Lower lobe of right lung (tissue), 2 donors: ENCODE measurements around the gene ACOT7. TPM values are rescaled to one million over a fixed set of nuclear protein-coding genes. Genes with fewer than 3 reads are reported as not detected.

Experiments
- ATAC-seq, 2 donors: fragments of 200-7000 bp; cut with Tn5 transposase; one replicate each; pipeline ENCODE4 v1.9.1; 2020 to 2022; ENCODE audit warnings: mild to moderate bottlenecking in 2 of 2, moderate library complexity in 2 of 2
- DNase-seq: peaks from one replicate; pipeline ENCODE4 v3.0.0-alpha.2; 2020
- H3K27ac ChIP-seq: fragments of 200-600 bp; one replicate; pipeline ENCODE4 v1.8.0; 2022
- H3K27me3 ChIP-seq: fragments of 200-600 bp; one replicate; pipeline ENCODE4 v1.8.0; 2022; ENCODE audit warnings: low read depth
- H3K36me3 ChIP-seq: fragments of 200-600 bp; one replicate; pipeline ENCODE4 v1.8.0; 2022; ENCODE audit warnings: mild to moderate bottlenecking
- H3K4me1 ChIP-seq: fragments of 200-600 bp; one replicate; pipeline ENCODE4 v1.8.0; 2022
- H3K4me3 ChIP-seq: fragments of 200-600 bp; one replicate; pipeline ENCODE4 v1.8.0; 2022; ENCODE audit warnings: mild to moderate bottlenecking
- H3K9me3 ChIP-seq: fragments of 200-600 bp; one replicate; pipeline ENCODE4 v1.8.0; 2022
- CTCF ChIP-seq: fragments of 200-600 bp; IDR thresholded peaks from one replicate; pipeline ENCODE4 v1.8.0; 2022; ENCODE audit warnings: antibody characterized with exemption, mild to moderate bottlenecking
- intact Hi-C: fragments of 100-400 bp; cut with DNase I; formaldehyde crosslinking; loops from one replicate; pipeline ENCODE4 v1.11.0; 2022
- total RNA-seq: library from RNA; stranded (reverse); fragmentation: NEBNext Ultra II Directional; extraction: Animal tissue kit (Norgen Biotek cat#: 25700); gene quantifications from one replicate; pipeline ENCODE4 v1.2.1, GENCODE V29; 2021
- donor health status: DM: no; HTN: yes; CAD: no; lungs with severe emphysema.

Gene ACOT7
- total RNA-seq, 1 donor from 2014 or later: 28.5 TPM

GRCh38 chr1:6328696-6329095, 64.9 kb downstream of the ACOT7 start:
- Histone ChIP-seq H3K27me3 (no peaks in the 10 kb centered on the region), H3K36me3 (peaks cover 4% of the 10 kb centered on the region), H3K4me1 (no peaks in the 10 kb centered on the region), H3K9me3 (no peaks in the 10 kb centered on the region), H3K27ac (no peak overlapping the region), H3K4me3 (no peak overlapping the region)
- no peak for TF ChIP-seq CTCF
- ATAC-seq: no peak
- intact Hi-C loops: no loop called here
- DNase-seq: no peak

GRCh38 chr1:6328091-6328490, 65.5 kb downstream of the ACOT7 start:
- Histone ChIP-seq H3K9me3 (no peaks in the 10 kb centered on the region), H3K27me3 (no peaks in the 10 kb centered on the region), H3K27ac (no peak overlapping the region), H3K4me3 (no peak overlapping the region), H3K36me3 (peaks cover 4% of the 10 kb centered on the region), H3K4me1 (no peaks in the 10 kb centered on the region)
- intact Hi-C loops: no loop called here
- TF ChIP-seq CTCF: no peak
- no peak for ATAC-seq
- no peak for DNase-seq

- ATAC-seq: peak in 1 of 2 donors; percentile 28
Measured at GRCh38 chr1:6325482-6325881, 68.1 kb downstream of the ACOT7 start.

GRCh38 chr1:6322161-6322560, 71.4 kb downstream of the ACOT7 start:
- TF ChIP-seq CTCF: no peak
- no peaks in the 10 kb centered on the region for H3K9me3 ChIP-seq
- H3K4me3 ChIP-seq: no peak overlapping the region
- H3K27me3 ChIP-seq: no peaks in the 10 kb centered on the region
- DNase-seq (no peak), ATAC-seq (peak; percentile 41 to 74)
- no peak overlapping the region for H3K27ac ChIP-seq
- peaks cover 11% of the 10 kb centered on the region for H3K36me3 ChIP-seq
- no peaks in the 10 kb centered on the region for H3K4me1 ChIP-seq
- intact Hi-C loops: no loop called here

More at GRCh38 chr1:6325482-6325881, 68.1 kb downstream of the ACOT7 start:
- intact Hi-C loops: no loop called here
- Histone ChIP-seq H3K27ac (no peak overlapping the region), H3K4me1 (no peaks in the 10 kb centered on the region), H3K9me3 (no peaks in the 10 kb centered on the region), H3K4me3 (no peak overlapping the region), H3K36me3 (peaks cover 4% of the 10 kb centered on the region), H3K27me3 (no peaks in the 10 kb centered on the region)
- no peak for DNase-seq
- TF ChIP-seq CTCF: no peak

GRCh38 chr1:6321205-6321604, 72.4 kb downstream of the ACOT7 start:
- no peaks in the 10 kb centered on the region for H3K9me3 ChIP-seq
- no peak for TF ChIP-seq CTCF
- DNase-seq: no peak
- H3K4me1 ChIP-seq: no peaks in the 10 kb centered on the region
- peak in 1 of 2 donors; percentile 48 for ATAC-seq
- H3K27ac ChIP-seq: no peak overlapping the region
- H3K27me3 ChIP-seq: no peaks in the 10 kb centered on the region
- intact Hi-C loops: no loop called here
- H3K4me3 ChIP-seq: no peak overlapping the region
- peaks cover 7% of the 10 kb centered on the region for H3K36me3 ChIP-seq
